K562 (cell line): Measurements from ENCODE around the gene MIR17HG. TPM values are rescaled to one million over a fixed set of nuclear protein-coding genes. Genes with fewer than 3 reads are reported as not detected.
A peak's percentile ranks its signal among the peaks of the same experiment; 100 is the strongest.

Experiments used
- CBX8 ChIP-seq: fragments of 200-600 bp; sonication (generic); IDR thresholded peaks from 2 replicates; pipeline ENCODE4 v1.6.1; 2012; ENCODE audit warnings: borderline replicate concordance, mixed run types, low read depth, mild to moderate bottlenecking, moderate library complexity, mixed read lengths, low read length, control low read depth, inconsistent platforms; ENCODE audit not compliant: poor library complexity, severe bottlenecking; ENCODE audit errors: extremely low read depth
- ELF2 ChIP-seq: fragments of 250-450 bp; sonication (Bioruptor Pico); IDR thresholded peaks from 2 replicates; pipeline ENCODE4 v1.5.0; 2021; ENCODE audit warnings: mild to moderate bottlenecking
- HOXB6 ChIP-seq: fragments of 250-450 bp; sonication (Bioruptor Pico); IDR thresholded peaks from 2 replicates; pipeline ENCODE4 v1.5.1; 2022; ENCODE audit warnings: mild to moderate bottlenecking, borderline replicate concordance
- KDM1A ChIP-seq, 2 experiments: fragments of 450-650 bp; IDR thresholded peaks; 2 replicates each; pipeline ENCODE4 v1.6.1; 2016; ENCODE audit warnings: mild to moderate bottlenecking in 2 of 2
- LEF1 ChIP-seq: fragments of 450-650 bp; IDR thresholded peaks from 2 replicates; pipeline ENCODE4 v1.6.1; 2016; ENCODE audit warnings: mild to moderate bottlenecking
- MCM2 ChIP-seq: fragments of 450-650 bp; IDR thresholded peaks from 2 replicates; pipeline ENCODE4 v1.6.1; 2017; ENCODE audit warnings: low read depth, mild to moderate bottlenecking
- NFE2L1 ChIP-seq: fragments of 450-650 bp; IDR thresholded peaks from 2 replicates; pipeline ENCODE4 v1.6.1; 2016; ENCODE audit warnings: missing genetic modification characterization, low read depth, mild to moderate bottlenecking, missing compliant biosample characterization, moderate library complexity, borderline replicate concordance
- SRF ChIP-seq, 2 experiments: fragments of 250-450, 450-650 bp in 1 of 2; sonication (Bioruptor Pico) in 1 of 2; sonication (generic) in 1 of 2; formaldehyde crosslinking; IDR thresholded peaks; 2 replicates each; pipeline versions ENCODE4 v1.5.0 to v1.5.1; 2020 to 2022; ENCODE audit warnings: mild to moderate bottlenecking in 1 of 2, missing genetic modification reagents in 1 of 2
- TRIM28 ChIP-seq: fragments of 450-650 bp; IDR thresholded peaks from 2 replicates; pipeline ENCODE4 v1.6.1; 2017
- ZNF77 ChIP-seq: fragments of 250-450 bp; sonication (Bioruptor Pico); IDR thresholded peaks from 2 replicates; pipeline ENCODE4 v1.5.0; 2020
- polyA plus RNA-seq, 8 experiments: library from polyadenylated mRNA; depleted of rRNA in 4 of 8; stranded (reverse) in 5 of 8; unstranded in 3 of 8; fragments of >200 nt; fragmentation: Nextera tagmentation in 2 of 8; fragmentation: Illumina TruSeq in 1 of 8; extraction: Ambion mirVana in 2 of 8; extraction: Trizol in 1 of 8; gene quantifications; 2 replicates each; pipeline versions ENCODE4 v1.2.1 to v1.2.3, GENCODE V29; 2011 to 2014; ENCODE audit warnings: inconsistent platforms in 1 of 8, missing spikeins in 1 of 8
- total RNA-seq, 7 experiments: library from RNA; depleted of rRNA in 6 of 7; stranded (reverse); fragments of >200 nt in 6 of 7; fragmentation: Illumina TruSeq in 2 of 7; extraction: Trizol in 2 of 7; gene quantifications; 2 replicates each; pipeline versions ENCODE4 v1.2.1 to v1.2.3, GENCODE V29; 2011 to 2021; ENCODE audit warnings: low replicate concordance in 1 of 7
- TF ChIP-seq, protein P1 (sequence below): fragments of 450-650 bp; IDR thresholded peaks from 2 replicates; pipeline ENCODE4 v1.6.1; 2018; ENCODE audit not compliant: partially characterized antibody
- TF ChIP-seq, protein P2 (sequence below): sonication (generic); formaldehyde crosslinking; IDR thresholded peaks from 2 replicates; pipeline ENCODE4 v1.8.0; 2022; ENCODE audit warnings: mild to moderate bottlenecking, missing genetic modification reagents
- TF ChIP-seq, protein P3 (sequence below): fragments of 250-450 bp; sonication (Bioruptor Pico); IDR thresholded peaks from 2 replicates; pipeline ENCODE4 v1.8.0; 2022; ENCODE audit warnings: inconsistent platforms
- TF ChIP-seq, protein P4 (sequence below): fragments of 450-650 bp; IDR thresholded peaks from 2 replicates; pipeline ENCODE4 v1.6.1; 2016; ENCODE audit warnings: antibody characterized with exemption
- TF ChIP-seq, protein P5 (sequence below): fragments of 250-450 bp; sonication (Bioruptor Pico); IDR thresholded peaks from 2 replicates; pipeline ENCODE4 v1.5.0; 2021

The MIR17HG gene
- total and polyA plus RNA-seq, 9 of the 15 experiments (the other 6 are each of a cell fraction or from before 2014, with no cell fraction given): 44.2 to 218 (median 77.8) TPM

DNA sequence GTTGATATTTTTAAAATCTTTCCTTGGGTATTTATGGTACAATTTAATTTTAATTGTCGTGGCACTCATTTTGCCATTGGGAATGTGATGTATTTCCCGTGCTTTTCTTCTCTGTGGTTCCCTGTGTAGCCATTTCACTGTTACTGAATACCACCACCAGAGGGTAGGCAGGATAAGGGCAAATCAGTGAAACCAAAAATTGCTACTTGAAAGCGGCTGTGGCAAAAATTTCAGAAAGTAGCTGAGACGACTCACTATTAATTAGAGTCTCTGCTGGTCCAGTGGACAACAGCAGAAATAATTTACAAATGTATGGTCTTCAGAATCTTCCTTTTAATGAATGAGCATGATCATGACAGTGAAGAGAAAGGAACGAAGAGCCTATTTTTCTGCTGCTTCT lies 34.4 kb upstream of the MIR17HG start (continued):
- TF ChIP-seq, protein P1, sequence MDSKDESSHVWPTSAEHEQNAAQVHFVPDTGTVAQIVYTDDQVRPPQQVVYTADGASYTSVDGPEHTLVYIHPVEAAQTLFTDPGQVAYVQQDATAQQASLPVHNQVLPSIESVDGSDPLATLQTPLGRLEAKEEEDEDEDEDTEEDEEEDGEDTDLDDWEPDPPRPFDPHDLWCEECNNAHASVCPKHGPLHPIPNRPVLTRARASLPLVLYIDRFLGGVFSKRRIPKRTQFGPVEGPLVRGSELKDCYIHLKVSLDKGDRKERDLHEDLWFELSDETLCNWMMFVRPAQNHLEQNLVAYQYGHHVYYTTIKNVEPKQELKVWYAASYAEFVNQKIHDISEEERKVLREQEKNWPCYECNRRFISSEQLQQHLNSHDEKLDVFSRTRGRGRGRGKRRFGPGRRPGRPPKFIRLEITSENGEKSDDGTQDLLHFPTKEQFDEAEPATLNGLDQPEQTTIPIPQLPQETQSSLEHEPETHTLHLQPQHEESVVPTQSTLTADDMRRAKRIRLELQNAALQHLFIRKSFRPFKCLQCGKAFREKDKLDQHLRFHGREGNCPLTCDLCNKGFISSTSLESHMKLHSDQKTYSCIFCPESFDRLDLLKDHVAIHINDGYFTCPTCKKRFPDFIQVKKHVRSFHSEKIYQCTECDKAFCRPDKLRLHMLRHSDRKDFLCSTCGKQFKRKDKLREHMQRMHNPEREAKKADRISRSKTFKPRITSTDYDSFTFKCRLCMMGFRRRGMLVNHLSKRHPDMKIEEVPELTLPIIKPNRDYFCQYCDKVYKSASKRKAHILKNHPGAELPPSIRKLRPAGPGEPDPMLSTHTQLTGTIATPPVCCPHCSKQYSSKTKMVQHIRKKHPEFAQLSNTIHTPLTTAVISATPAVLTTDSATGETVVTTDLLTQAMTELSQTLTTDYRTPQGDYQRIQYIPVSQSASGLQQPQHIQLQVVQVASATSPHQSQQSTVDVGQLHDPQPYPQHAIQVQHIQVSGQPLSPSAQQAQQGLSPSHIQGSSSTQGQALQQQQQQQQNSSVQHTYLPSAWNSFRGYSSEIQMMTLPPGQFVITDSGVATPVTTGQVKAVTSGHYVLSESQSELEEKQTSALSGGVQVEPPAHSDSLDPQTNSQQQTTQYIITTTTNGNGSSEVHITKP: no peak
- TF ChIP-seq ELF2 (CRISPR knock-in tag) (no peak; the same call in 1 of the 2 replicates), TRIM28 (no peak), NFE2L1 (tag) (no peak), HOXB6 (CRISPR knock-in tag) (no peak), SRF (CRISPR knock-in tag; IDR thresholded peaks at IDR 0.05) (0 out of 4 replicates have a peak, but pooled peaks of 1 of the 2 experiments have one; percentile 30), CBX8 (no peak), MCM2 (no peak), KDM1A (IDR thresholded peaks at IDR 0.05) (no peak), LEF1 (no peak), ZNF77 (CRISPR knock-in tag) (no peak)
- TF ChIP-seq, protein P2, sequence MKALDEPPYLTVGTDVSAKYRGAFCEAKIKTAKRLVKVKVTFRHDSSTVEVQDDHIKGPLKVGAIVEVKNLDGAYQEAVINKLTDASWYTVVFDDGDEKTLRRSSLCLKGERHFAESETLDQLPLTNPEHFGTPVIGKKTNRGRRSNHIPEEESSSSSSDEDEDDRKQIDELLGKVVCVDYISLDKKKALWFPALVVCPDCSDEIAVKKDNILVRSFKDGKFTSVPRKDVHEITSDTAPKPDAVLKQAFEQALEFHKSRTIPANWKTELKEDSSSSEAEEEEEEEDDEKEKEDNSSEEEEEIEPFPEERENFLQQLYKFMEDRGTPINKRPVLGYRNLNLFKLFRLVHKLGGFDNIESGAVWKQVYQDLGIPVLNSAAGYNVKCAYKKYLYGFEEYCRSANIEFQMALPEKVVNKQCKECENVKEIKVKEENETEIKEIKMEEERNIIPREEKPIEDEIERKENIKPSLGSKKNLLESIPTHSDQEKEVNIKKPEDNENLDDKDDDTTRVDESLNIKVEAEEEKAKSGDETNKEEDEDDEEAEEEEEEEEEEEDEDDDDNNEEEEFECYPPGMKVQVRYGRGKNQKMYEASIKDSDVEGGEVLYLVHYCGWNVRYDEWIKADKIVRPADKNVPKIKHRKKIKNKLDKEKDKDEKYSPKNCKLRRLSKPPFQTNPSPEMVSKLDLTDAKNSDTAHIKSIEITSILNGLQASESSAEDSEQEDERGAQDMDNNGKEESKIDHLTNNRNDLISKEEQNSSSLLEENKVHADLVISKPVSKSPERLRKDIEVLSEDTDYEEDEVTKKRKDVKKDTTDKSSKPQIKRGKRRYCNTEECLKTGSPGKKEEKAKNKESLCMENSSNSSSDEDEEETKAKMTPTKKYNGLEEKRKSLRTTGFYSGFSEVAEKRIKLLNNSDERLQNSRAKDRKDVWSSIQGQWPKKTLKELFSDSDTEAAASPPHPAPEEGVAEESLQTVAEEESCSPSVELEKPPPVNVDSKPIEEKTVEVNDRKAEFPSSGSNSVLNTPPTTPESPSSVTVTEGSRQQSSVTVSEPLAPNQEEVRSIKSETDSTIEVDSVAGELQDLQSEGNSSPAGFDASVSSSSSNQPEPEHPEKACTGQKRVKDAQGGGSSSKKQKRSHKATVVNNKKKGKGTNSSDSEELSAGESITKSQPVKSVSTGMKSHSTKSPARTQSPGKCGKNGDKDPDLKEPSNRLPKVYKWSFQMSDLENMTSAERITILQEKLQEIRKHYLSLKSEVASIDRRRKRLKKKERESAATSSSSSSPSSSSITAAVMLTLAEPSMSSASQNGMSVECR (CRISPR knock-in tag): no peak
- TF ChIP-seq, protein P3, sequence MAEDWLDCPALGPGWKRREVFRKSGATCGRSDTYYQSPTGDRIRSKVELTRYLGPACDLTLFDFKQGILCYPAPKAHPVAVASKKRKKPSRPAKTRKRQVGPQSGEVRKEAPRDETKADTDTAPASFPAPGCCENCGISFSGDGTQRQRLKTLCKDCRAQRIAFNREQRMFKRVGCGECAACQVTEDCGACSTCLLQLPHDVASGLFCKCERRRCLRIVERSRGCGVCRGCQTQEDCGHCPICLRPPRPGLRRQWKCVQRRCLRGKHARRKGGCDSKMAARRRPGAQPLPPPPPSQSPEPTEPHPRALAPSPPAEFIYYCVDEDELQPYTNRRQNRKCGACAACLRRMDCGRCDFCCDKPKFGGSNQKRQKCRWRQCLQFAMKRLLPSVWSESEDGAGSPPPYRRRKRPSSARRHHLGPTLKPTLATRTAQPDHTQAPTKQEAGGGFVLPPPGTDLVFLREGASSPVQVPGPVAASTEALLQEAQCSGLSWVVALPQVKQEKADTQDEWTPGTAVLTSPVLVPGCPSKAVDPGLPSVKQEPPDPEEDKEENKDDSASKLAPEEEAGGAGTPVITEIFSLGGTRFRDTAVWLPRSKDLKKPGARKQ (CRISPR knock-in tag): no peak
- TF ChIP-seq, protein P4, sequence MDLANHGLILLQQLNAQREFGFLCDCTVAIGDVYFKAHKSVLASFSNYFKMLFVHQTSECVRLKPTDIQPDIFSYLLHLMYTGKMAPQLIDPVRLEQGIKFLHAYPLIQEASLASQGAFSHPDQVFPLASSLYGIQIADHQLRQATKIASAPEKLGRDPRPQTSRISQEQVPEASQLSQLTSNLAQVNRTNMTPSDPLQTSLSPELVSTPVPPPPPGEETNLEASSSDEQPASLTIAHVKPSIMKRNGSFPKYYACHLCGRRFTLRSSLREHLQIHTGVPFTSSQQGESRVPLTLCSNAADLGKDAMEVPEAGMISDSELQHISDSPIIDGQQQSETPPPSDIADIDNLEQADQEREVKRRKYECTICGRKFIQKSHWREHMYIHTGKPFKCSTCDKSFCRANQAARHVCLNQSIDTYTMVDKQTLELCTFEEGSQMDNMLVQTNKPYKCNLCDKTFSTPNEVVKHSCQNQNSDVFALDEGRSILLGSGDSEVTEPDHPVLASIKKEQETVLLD: no peak
- TF ChIP-seq, protein P5, sequence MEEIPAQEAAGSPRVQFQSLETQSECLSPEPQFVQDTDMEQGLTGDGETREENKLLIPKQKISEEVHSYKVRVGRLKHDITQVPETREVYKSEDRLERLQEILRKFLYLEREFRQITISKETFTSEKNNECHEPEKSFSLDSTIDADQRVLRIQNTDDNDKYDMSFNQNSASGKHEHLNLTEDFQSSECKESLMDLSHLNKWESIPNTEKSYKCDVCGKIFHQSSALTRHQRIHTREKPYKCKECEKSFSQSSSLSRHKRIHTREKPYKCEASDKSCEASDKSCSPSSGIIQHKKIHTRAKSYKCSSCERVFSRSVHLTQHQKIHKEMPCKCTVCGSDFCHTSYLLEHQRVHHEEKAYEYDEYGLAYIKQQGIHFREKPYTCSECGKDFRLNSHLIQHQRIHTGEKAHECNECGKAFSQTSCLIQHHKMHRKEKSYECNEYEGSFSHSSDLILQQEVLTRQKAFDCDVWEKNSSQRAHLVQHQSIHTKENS (CRISPR knock-in tag): no peak
